Right ventricle myocardium inferior (tissue), 1 donor: ENCODE data around the gene JUND. TPM values are rescaled to one million over a fixed set of nuclear protein-coding genes. Genes with fewer than 3 reads are reported as not detected.

Experiments used
- ATAC-seq: fragments of 200-7000 bp; cut with Tn5 transposase; one replicate; pipeline ENCODE4 v1.9.1; 2020; ENCODE audit warnings: mild to moderate bottlenecking, moderate library complexity
- DNase-seq: peaks from one replicate; pipeline ENCODE4 v3.0.0; 2021; ENCODE audit errors: missing footprints
- intact Hi-C: fragments of 100-400 bp; cut with DNase I; formaldehyde crosslinking; loops from one replicate; pipeline ENCODE4 v1.11.0; 2022
- microRNA-seq: library from miRNA; unstranded; fragments of <30 nt; microRNA quantifications from one replicate; pipeline ENCODE4 v1.2.0, GENCODE V29; 2020
- total RNA-seq: library from RNA; stranded (reverse); fragmentation: NEBNext Ultra II Directional; extraction: Animal tissue kit (Norgen Biotek cat#: 25700); gene quantifications from one replicate; pipeline ENCODE4 v1.2.1, GENCODE V29; 2021
- donor health status: DM: no; HTN: yes; CAD: no; lungs with severe emphysema.

Gene JUND
- total RNA-seq, 1 donor from 2014 or later: 113 TPM

GRCh38 chr19:18230941-18231734 lies 50.3 kb downstream of the JUND start:
- intact Hi-C loops: no loop called here
- ATAC-seq (no peak), DNase-seq (no peak)

GRCh38 chr19:18229915-18230314 lies 51.5 kb downstream of the JUND start:
- DNase-seq: no peak
- ATAC-seq: no peak
- intact Hi-C loops: no loop called here

Small RNA genes lying within 50 kb of the gene (microRNA-seq; reads per million reads assigned to microRNA genes)
- gene MIR3188: not detected

Other genes with a start within 250 kb of the JUND start
- gene IL12RB1, start 194.7 kb downstream of the JUND start, total RNA-seq: 1.1 TPM
- gene MAST3, start 183.8 kb downstream of the JUND start, total RNA-seq: 5.5 TPM
- gene PIK3R2, start 128.5 kb downstream of the JUND start, total RNA-seq: 21.7 TPM
- 32.5 TPM for gene IFI30, start 107.8 kb downstream of the JUND start, total RNA-seq
- gene MPV17L2, start 88.4 kb downstream of the JUND start, total RNA-seq: 12.0 TPM
- 25.4 TPM for gene RAB3A, start 77.6 kb downstream of the JUND start, total RNA-seq
- gene PDE4C, start 55.2 kb downstream of the JUND start, total RNA-seq: 1.1 TPM
- 0.43 TPM for gene IQCN, start 7.2 kb downstream of the JUND start, total RNA-seq
- gene LSM4, start 41.5 kb upstream of the JUND start, total RNA-seq: 106 TPM
- gene PGPEP1, start 59.0 kb upstream of the JUND start, total RNA-seq: 29.3 TPM
- gene GDF15, start 104.5 kb upstream of the JUND start, total RNA-seq: 0.46 TPM
- gene LRRC25, start 116.0 kb upstream of the JUND start, total RNA-seq: 5.0 TPM
- 36.2 TPM for gene SSBP4, start 137.8 kb upstream of the JUND start, total RNA-seq
- 26.0 TPM for gene ISYNA1, start 156.5 kb upstream of the JUND start, total RNA-seq
- 8.4 TPM for gene ELL, start 240.4 kb upstream of the JUND start, total RNA-seq